HG03139 (cell line): ENCODE data around the gene DHRS4L2.
"Not testable (repeated sequence)": the region's sequence is repeated elsewhere in the genome, so short reads cannot be mapped to it uniquely, and the experiment has no call there.

ENCODE experiments used
- ATAC-seq: cut with Tn5 transposase; IDR thresholded peaks from one replicate; pipeline ENCODE4 v1.9.1; 2021; ENCODE audit not compliant: unreplicated experiment

DHRS4L2 gene

DNA sequence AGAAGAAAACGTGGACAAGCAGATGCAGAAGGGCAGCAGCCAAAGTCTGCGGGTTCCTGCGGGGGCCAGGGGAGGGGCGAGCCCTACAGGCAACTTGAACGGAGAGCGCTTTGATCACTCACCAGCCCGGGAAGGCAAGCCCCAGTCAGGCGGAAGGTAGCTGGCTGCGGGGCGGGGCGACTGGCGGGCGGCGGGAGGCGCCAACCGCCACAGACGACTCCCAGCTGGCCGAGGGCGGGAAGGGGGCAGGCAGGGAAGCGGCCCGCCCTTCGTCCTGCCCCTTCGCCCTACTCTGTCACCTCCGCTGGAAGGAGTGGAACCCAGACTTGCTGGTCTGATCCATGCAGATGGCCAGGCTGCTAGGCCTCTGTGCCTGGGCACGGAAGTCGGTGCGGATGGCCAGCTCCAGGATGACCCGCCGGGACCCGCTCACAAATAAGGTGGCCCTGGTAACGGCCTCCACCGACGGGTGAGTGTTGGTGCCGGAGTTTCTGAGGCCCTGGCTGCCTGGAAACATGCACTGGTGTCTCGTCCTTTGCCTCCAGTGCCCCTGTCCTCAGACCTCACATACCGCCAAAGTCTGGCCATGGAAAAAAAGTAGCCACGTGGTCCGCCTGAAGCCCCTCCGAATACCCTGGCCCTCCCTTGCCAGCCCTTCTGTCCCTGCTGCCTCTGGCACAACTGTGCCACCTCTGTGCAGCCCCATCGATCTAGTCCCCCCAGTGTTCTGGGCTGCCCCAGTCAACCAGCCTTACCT is at the start of gene DHRS4L2:
Gene DHRS4L2, plus strand, starts transcription at position 323 of the 757 bp plus-strand sequence. Its CDS starts 19 bp downstream, at position 342.
- ATAC-seq: peak; percentile 85

GRCh38 chr14:23939607-23940326 is 49.0 kb upstream of the DHRS4L2 start:
- no peak for ATAC-seq

DNA sequence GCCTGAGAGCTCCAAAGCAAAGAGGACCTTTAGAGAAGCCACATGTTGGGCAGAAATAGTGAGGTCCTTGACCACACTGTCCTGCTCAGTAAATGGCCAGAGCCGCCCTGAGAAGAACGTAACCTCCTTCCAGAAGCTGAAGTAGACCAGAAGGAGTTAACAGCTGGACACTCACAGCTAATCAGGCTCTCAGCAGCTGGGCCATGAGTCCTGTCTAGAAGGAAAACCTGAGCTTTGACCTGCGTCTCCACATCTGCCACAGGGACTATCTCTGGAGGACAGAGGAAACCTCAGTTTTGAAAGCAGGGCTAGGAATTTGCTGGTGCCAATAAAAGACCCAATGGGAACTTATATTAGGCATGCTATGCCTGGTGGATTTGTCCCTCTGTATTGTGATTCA is 47.5 kb upstream of the DHRS4L2 start:
- ATAC-seq: no peak

GRCh38 chr14:23941669-23942068 is 47.1 kb upstream of the DHRS4L2 start:
- ATAC-seq: no peak

- ATAC-seq: no peak
Observed at GRCh38 chr14:23942587-23942986, 46.1 kb upstream of the DHRS4L2 start.

DNA sequence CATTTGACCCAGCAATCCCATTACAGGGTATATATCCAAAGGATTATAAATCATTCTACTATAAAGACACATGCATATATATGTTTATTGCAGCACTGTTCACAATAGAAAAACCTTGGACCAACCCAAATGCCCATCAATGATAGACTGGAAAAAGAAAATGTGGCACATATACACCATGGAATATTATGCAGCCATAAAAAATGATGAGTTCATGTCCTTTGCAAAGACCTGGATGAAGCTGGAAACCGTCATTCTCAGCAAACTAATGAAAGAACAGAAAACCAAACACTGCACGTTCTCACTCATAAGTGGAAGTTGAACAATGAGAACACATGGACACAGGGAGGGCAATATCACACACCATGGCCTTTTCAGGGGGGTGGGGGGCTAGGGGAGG is 39.7 kb upstream of the DHRS4L2 start:
- ATAC-seq: not testable (repeated sequence)

DNA sequence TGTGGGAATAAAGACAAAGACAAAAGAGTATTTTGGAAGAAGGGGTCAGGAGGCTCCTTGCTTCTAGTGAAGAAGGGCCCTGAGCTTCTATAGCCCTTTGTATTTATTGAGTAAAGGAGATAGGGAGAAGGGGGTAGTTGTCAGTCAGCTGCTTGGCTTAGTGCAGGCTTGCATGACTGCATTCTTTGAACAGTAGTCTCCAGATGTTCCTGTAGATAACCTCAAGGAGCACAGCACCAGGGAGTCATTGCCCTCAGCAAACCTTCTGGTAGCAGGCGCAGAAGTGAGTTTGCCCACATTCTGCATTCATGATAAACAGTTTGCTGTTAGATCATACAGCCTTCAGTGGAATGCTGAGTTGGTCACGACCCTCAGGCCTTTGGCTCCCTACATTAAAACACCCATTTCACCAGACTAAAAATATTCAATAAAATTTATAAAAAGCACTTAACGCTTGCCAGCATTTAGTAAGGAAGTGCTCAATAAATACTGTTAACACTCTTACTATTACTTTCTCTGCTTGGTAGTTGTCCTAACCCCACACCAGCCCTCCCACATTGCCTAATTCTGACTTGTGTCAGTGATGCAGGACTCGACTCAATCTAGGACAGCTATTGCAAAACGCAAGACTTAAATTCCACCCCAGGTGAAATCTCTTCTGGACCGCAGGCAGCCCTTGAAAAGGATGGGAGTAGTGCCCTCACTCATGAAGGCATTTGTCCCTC is 38.2 kb upstream of the DHRS4L2 start:
- ATAC-seq: no peak

DNA sequence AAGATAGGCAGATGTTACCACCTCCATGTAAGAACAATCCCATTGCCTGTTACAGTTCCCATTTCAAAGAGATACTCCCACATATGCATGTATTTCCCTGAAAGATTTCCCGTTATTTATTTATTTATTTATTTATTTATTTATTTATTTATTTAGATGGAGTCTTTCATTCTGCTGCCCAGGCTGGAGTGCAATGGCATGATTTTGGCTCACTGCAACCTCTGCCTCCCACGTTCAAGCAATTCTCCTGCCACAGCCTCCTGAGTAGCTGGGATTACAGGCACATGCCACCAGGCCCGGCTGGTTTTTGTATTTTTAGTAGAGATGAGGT is 37.6 kb upstream of the DHRS4L2 start:
- not testable (repeated sequence) for ATAC-seq

DNA sequence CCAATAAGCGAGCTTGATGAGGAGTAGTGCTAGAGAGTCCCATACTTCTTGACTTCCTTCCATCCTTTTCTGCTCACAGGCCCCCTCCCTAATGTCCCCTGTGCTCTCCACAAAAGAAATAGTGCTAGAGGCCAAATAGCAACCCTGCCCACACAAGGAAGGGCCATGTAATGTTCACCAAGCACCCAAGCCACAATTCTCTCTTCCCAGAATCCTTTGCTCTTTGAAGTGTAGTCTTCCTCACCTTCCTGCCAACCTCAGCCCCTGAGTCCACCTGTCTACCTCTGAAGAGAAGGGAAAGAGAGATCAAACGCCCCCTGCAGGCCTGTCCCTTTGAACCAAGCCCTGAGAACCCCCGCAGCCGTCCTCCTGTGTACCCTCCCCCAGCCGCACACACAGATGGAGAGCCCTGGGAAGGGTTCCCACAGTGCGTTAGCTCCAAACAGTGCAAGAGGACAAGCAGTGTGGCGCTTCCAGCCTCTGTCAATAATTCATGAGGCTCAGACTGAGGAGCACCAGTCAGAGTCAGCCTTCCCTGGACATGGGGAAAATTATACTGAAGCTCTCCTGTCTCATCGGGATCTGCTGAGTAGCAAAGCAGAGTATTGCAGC is 37.0 kb upstream of the DHRS4L2 start:
- ATAC-seq: no peak

- ATAC-seq: not testable (repeated sequence)
Observed at GRCh38 chr14:23953116-23953463, 35.6 kb upstream of the DHRS4L2 start.

- peak; percentile 80 for ATAC-seq
Observed at GRCh38 chr14:23953464-23954278, 35.1 kb upstream of the DHRS4L2 start, which contains the start of gene DHRS4. TSS of gene DHRS4 (plus strand) at chr14:23953770. CDS start at chr14:23953789, 19 bp downstream.

DNA sequence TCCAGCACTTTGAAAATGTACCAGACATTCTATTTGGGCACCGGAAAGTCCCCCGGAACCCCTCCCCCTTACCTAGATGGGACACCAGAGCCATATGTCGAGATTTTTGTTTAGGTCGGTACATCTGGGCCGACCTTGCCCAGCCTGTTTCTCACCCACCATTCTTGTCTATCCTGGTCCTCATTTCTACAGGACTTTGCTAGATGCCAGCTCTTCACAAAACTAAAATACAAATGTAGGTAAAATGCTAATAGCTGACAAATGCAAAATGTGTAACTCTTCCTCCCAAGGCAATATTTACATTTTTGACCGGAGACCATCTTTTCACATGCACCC is 34.5 kb upstream of the DHRS4L2 start:
- not testable (repeated sequence) for ATAC-seq

- not testable (repeated sequence) for ATAC-seq
Observed at GRCh38 chr14:23954965-23955364, 33.8 kb upstream of the DHRS4L2 start.

DNA sequence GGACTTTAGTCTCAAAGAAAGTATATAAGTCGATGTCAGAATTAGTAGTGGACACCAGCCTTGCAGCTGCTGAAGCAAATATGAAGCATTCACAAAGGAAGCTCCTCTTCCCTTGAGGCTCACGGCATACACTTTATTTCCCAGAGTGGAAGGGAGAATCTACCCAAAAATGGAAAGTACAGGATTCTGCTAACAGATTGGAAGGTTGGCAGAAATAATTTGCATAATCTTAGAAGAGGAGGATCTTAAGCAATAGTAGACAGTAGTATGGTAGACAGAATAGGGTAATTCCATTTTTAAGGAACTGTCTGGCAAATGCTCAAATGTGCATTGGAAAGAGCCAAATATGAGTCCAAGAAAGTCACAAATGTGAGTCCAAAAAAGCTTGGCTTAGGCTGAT is 32.9 kb upstream of the DHRS4L2 start:
- not testable (repeated sequence) for ATAC-seq

DNA sequence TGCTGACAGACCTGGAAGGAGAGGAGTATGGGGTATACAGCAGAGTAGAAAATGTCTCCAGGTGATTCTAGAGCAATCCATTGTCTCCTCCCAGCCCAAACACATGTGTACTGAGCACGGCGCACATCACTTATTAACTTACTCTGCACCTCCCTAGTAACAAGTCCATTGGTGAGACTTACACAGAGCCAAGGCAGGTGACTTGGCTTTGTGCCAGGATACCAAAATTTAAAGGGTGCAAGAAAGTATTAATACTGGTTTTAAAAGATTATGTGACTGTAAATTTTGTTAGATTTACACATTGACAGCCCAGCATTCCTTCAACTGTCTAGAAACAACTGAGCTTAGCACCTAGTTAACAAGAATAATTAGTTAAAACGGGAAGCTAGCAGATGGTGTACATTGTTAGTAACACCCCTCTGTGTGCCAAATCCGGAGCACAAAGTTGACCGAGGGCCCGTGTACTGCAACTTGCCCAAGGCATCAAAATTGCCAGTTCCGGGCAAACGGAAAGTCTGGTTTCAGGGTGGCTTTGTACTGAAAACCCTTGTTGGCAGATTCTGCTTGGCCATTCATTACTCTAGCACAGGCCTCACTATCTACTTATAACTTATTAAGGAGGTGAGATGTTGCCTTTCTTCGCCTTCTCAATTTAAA is 30.7 kb upstream of the DHRS4L2 start:
- ATAC-seq: not testable (repeated sequence)

DNA sequence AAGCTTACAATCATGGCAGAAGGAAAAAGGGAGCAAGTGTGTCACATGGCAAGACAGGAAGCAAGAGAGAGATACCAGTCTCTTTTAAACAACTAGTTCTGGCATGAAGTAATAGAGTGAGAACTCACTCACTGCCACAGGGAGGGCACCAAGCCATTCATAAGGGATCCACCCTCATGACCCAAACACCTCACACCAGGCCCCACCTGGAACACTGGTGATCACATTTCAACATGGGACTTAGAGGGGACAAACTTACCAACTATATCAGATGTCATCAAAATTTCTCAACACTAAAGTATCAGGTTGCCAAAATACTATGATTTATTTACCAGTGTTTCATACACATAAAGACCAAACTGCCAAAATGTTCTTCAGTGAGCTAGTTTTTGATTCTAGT is 27.8 kb upstream of the DHRS4L2 start:
- ATAC-seq: not testable (repeated sequence)

DNA sequence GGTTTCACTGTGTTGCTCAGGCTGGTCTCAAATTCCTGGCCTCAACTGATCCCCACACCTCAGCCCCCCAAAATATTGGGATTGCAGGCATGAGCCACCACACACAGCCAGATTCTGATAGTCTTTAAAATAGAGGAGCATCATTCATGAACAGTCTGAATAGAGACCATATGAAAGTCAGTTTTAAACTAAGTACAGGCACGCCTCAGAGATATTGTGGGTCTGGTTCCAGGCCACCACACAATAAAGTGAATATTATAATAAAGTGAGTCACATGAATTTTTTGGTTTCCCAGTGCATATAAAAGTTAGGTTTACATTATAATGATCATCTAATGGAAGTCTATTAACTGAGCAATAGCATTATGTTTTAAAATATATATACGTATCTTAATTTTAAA is 27.0 kb upstream of the DHRS4L2 start:
- not testable (repeated sequence) for ATAC-seq

GRCh38 chr14:23969130-23969480 is 19.6 kb upstream of the DHRS4L2 start:
- not testable (repeated sequence) for ATAC-seq

DNA sequence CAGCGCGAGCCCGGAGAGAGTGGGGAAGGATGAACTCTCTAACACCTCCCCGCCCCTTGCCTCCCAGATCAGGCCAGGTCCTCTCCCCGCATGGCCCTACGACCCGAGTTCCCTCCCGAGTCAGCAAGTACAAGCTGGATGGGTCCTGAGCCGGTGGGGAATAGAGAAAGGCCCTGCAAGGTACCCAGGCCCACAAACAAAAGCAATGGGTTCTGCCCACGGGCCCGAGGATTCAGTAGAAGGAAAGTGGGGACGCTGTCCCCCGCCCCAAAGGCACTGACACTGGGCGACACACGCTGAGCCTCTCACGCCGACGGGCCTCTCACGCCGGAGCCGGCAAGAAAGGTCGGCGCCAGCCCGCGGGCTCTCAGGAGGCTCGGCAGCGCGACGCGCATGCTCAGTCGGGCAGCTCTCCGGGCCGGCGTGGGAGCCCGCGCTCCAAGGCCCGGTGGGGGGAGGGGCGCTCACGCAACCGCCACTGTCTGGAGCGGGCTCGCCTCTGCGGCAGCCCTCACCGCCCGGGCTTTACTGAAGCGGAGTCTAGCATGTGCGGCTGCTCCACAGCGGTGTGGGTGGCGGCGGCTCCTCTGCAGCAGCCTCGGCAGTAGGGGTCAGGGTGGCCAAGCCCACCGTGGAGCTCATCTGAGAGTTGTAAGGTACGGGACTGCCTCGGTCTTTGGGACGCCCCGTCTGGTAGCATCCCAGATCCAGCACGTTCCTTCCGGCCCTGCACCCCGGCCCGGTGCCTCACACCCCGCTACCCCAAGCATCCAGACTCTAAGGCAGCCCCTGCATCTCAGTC is 19.0 kb upstream of the DHRS4L2 start:
- peak; percentile 84 for ATAC-seq
